ENCODE results near the gene KLHDC4.

KLHDC4 gene

GRCh38 chr16:87739801-87740200, 26.0 kb downstream of the KLHDC4 start:
- TF ChIP-seq CTCF (conservative IDR thresholded peaks at IDR 0.05; ENCODE audit: low read depth): no peak
- H3K27ac ChIP-seq: peak overlapping the region; percentile 49
- CTCF ChIA-PET: interaction anchor here (0.5 kb wide), 1 partner anchor 29 kb away, joined by 3 read pairs; no protein-coding TSS in a partner anchor
- DNase-seq (ENCODE audit: low spot score): no peak
- POLR2A ChIA-PET (ENCODE audit: low non-redundant PET): no interaction called here

- ChIA-PET CTCF (interaction anchor here (0.6 kb wide), 1 partner anchor 34 kb away, joined by 4 read pairs; no protein-coding TSS in a partner anchor), POLR2A (ENCODE audit: low non-redundant PET) (no interaction called here)
- H3K27ac ChIP-seq: no peak overlapping the region
- no peak for TF ChIP-seq CTCF (conservative IDR thresholded peaks at IDR 0.05; ENCODE audit: low read depth)
- no peak for DNase-seq (ENCODE audit: low spot score)
Measured at GRCh38 chr16:87736008-87736382, 29.8 kb downstream of the KLHDC4 start.

- no peak overlapping the region for H3K27ac ChIP-seq
- no peak for DNase-seq (ENCODE audit: low spot score)
- TF ChIP-seq CTCF (conservative IDR thresholded peaks at IDR 0.05; ENCODE audit: low read depth): no peak
- ChIA-PET CTCF (interaction anchor here (0.6 kb wide), 1 partner anchor 34 kb away, joined by 4 read pairs; no protein-coding TSS in a partner anchor), POLR2A (ENCODE audit: low non-redundant PET) (no interaction called here)
Measured at GRCh38 chr16:87735270-87736007, 30.3 kb downstream of the KLHDC4 start.

- ChIA-PET CTCF (no interaction called here), POLR2A (ENCODE audit: low non-redundant PET) (no interaction called here)
Measured at GRCh38 chr16:87734644-87735043, 31.1 kb downstream of the KLHDC4 start.

GRCh38 chr16:87733190-87733589, 32.6 kb downstream of the KLHDC4 start:
- no peak overlapping the region for H3K27ac ChIP-seq
- CTCF ChIA-PET: interaction anchor here (0.6 to 1.1 kb wide), 2 partner anchors 37 to 454 kb away, joined by 3 read pairs; no protein-coding TSS in a partner anchor
- no peak for DNase-seq (ENCODE audit: low spot score)
- no peak for TF ChIP-seq CTCF (conservative IDR thresholded peaks at IDR 0.05; ENCODE audit: low read depth)
- POLR2A ChIA-PET (ENCODE audit: low non-redundant PET): no interaction called here

More at GRCh38 chr16:87734644-87735043, 31.1 kb downstream of the KLHDC4 start:
- no peak for TF ChIP-seq CTCF (conservative IDR thresholded peaks at IDR 0.05; ENCODE audit: low read depth)
- DNase-seq (ENCODE audit: low spot score): no peak
- H3K27ac ChIP-seq: peak overlapping the region; percentile 5; the same call in 1 of the 2 replicates

- ChIA-PET CTCF (no interaction called here), POLR2A (ENCODE audit: low non-redundant PET) (no interaction called here)
- no peak for TF ChIP-seq CTCF (conservative IDR thresholded peaks at IDR 0.05; ENCODE audit: low read depth)
- DNase-seq (ENCODE audit: low spot score): no peak
- no peak overlapping the region for H3K27ac ChIP-seq
Measured at GRCh38 chr16:87731607-87732006, 34.2 kb downstream of the KLHDC4 start.

Data from RWPE1 (cell line).